Motor neuron (in vitro differentiated cells): Measurements from ENCODE around the gene PTPRN. TPM values are rescaled to one million over a fixed set of nuclear protein-coding genes. Genes with fewer than 3 reads are reported as not detected.
"Not testable (repeated sequence)": the region's sequence is repeated elsewhere in the genome, so short reads cannot be mapped to it uniquely, and the experiment has no call there.

Experiments
- ATAC-seq, 8 experiments: fragments of 200-7000 bp; cut with Tn5 transposase; replicated peaks in 6 of 8; 2 replicates each; pipeline ENCODE4 v1.8.0; 2021; ENCODE audit warnings: mild to moderate bottlenecking in 8 of 8, moderate library complexity in 8 of 8
- H3K27ac ChIP-seq, 2 donors: fragments of 250-450 bp; sonication (Bioruptor Pico); 2 replicates each; pipeline ENCODE4 v1.9.0; 2021; ENCODE audit warnings: antibody characterized with exemption in 2 of 2, mild to moderate bottlenecking in 2 of 2, moderate library complexity in 1 of 2
- H3K4me1 ChIP-seq, 2 donors: fragments of 250-450 bp; sonication (Bioruptor Pico); replicated peaks in 1 of 2; 2 replicates each; pipeline ENCODE4 v1.6.1; 2021; ENCODE audit warnings: antibody characterized with exemption in 2 of 2, mild to moderate bottlenecking in 2 of 2, moderate library complexity in 1 of 2
- H3K4me3 ChIP-seq, 5 donors: fragments of 250-450 bp; sonication (Bioruptor Pico); 2 replicates each; pipeline ENCODE4 v1.9.0; 2021; ENCODE audit warnings: antibody characterized with exemption in 5 of 5, mild to moderate bottlenecking in 5 of 5, moderate library complexity in 4 of 5
- WGBS, 10 experiments: fragments of 450-650 bp; shearing (Covaris generic); methylation state at CpG; one replicate each; pipeline ENCODE4 v1.0.0; 2022; 5-methylcytosine and 5-hydroxymethylcytosine counted together
- in situ Hi-C, 9 experiments: fragments of 400-800 bp; cut with MboI; loops; one replicate each; pipeline ENCODE4 v1.15.0; 2021; ENCODE audit warnings: low sequenced_read_pairs in 9 of 9, low pct_unique_long_range_greater_than_20kb in 2 of 9; ENCODE audit not compliant: unreplicated experiment in 9 of 9
- total RNA-seq, 8 experiments: library from RNA; unstranded; fragments of 300-600 nt; gene quantifications; 2 replicates each; pipeline versions ENCODE4 v1.2.3 to v1.2.4, GENCODE V29; 2022

PTPRN gene
- total RNA-seq, 8 experiments from 2014 or later: 0.92 to 159 (median 15.3) TPM

DNA sequence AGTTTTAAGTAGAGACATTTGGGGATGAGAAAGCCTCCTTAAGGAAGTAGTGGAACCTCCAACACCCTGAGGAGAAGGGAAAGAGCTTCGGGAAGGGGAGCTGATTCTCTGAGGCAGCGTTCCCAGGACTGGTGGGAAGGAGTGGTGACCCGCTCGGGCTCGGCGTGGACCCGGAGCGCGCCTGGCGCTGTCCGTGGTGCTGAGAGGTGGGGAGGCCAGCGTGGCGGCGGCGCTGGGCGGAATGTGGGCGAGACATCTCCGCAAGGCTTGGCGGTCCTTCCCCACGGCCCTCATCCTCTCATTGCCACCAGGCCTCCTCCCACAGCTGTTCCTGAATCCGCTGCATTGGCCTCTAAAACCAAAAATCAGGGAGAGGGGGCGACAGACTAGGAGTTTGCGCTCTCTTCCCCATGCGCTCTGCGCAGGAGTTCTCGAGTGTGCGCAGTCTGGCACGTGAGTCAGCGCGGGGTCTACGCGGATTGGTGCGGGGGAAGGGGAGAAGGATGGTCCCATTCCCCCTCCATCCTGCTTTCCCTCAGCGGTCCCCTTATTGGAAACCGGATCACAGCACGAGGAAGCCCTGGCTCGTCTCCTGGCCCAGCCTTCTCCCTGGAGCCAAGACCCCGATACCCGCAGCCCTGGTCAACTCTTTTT is 22.5 kb upstream of the PTPRN start:
- Histone ChIP-seq H3K4me3 (peak overlapping the region in 2 of 5 donors; percentile 10 to 18), H3K4me1 (peaks cover 0 to 4% of the 10 kb centered on the region in 2 donors), H3K27ac (no peak overlapping the region)
- in situ Hi-C loops: no loop called here
- peak; percentile 29 to 94 (median 54) for ATAC-seq
- WGBS, 10 experiments: 0 to 80% (median 13%) methylated on average over 1 to 22 of the region's 39 CpGs; no CpG with 5 or more reads in 3 of the 10 experiments

DNA sequence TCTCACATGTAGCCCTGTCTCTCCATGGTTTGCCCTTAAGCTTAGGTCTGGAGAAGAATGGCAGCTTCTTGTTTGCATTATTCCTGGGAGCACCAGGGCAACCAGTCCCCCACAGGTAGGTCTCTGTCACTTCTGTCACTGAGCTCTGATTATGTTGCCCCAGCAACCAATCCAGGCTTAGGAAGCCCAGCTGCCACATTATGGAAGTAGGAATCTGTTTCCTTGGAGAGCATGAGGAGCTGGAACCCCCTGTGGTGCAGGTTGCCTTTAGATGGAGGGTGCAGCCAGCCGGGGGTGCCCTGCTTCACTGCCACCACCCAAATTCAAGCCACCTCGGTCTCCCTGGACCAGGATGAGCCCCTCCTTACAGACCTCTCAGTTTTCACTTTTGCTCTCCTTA is 18.5 kb upstream of the PTPRN start:
- 17 to 40% methylated on average over 1 of the region's 2 CpGs; no CpG with 5 or more reads in 8 of the 10 experiments for WGBS, 10 experiments

DNA sequence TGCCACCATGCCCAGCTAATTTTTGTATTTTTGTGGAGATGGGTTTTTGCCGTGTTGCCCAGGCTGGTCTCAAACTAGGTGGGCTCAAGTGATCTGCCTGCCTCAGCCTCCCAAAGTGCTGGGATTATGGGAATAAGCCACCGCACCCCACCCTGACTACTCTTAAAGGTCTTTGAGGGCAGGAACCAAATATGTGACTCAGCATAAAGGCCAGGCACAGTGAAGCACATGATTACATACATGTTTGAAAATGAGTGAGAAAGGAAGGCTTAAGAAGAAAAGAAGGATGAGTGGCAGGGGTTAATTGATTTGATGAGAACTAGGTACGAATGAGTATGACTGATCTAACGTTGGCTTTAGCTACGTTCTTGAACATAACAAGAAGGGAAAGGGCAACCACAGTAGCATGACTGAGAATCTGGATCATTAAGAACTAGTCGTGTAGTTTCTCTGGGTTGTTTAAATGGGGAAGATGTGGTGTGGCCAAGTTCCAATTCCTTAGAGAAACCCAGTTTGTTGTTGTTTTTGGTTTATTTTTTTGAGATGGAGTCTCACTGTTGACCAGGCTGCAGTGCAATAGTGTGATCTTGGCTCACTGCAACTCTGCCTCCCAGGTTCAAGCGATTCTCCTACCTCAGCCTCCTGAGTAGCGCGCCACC is 16.6 kb upstream of the PTPRN start:
- ATAC-seq: no peak
- no peaks in the 10 kb centered on the region for H3K4me1 ChIP-seq
- in situ Hi-C loops: no loop called here
- no peak overlapping the region for H3K4me3 ChIP-seq
- WGBS, 10 experiments: 20 to 83% (median 62%) methylated on average over 2 to 8 of the region's 9 CpGs
- no peak overlapping the region for H3K27ac ChIP-seq

More for the DNA sequence above, 18.5 kb upstream of the PTPRN start:
- ATAC-seq: peak in 1 of 8 experiments; percentile 46
- Histone ChIP-seq H3K4me3 (no peak overlapping the region), H3K4me1 (no peaks in the 10 kb centered on the region), H3K27ac (no peak overlapping the region)
- in situ Hi-C loops: no loop called here

GRCh38 chr2:219325136-219325535 is 15.9 kb upstream of the PTPRN start:
- Histone ChIP-seq H3K4me1 (no peaks in the 10 kb centered on the region), H3K4me3 (no peak overlapping the region), H3K27ac (no peak overlapping the region)
- no peak for ATAC-seq
- 14 to 100% (median 79%) methylated on average over 1 to 3 of the region's 4 CpGs; no CpG with 5 or more reads in 3 of the 10 experiments for WGBS, 10 experiments
- in situ Hi-C loops: no loop called here

DNA sequence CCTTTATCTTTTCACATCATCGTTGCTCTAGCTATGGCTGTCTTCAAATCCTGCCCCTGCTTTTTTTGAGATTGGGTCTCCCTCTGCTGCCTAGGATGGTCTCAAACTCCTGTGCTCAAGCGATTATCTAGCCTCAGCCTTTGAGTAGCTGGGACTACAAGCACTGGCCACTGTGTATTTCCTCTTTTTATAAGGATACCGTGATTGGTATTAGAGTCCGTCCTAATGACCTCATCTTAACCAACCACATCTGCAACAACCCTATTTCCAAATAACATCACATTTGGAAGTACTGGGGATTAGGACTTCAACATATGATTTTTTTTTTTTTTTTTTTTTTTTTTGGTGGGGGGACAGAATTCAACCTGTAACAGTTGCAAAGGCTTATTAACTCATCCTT is 14.2 kb upstream of the PTPRN start:
- in situ Hi-C loops: no loop called here
- Histone ChIP-seq H3K4me3 (no peak overlapping the region), H3K27ac (no peak overlapping the region), H3K4me1 (no peaks in the 10 kb centered on the region)
- 0 to 63% (median 26%) methylated on average over 1 to 4 of the region's 4 CpGs; no CpG with 5 or more reads in 2 of the 10 experiments for WGBS, 10 experiments
- no peak for ATAC-seq

DNA sequence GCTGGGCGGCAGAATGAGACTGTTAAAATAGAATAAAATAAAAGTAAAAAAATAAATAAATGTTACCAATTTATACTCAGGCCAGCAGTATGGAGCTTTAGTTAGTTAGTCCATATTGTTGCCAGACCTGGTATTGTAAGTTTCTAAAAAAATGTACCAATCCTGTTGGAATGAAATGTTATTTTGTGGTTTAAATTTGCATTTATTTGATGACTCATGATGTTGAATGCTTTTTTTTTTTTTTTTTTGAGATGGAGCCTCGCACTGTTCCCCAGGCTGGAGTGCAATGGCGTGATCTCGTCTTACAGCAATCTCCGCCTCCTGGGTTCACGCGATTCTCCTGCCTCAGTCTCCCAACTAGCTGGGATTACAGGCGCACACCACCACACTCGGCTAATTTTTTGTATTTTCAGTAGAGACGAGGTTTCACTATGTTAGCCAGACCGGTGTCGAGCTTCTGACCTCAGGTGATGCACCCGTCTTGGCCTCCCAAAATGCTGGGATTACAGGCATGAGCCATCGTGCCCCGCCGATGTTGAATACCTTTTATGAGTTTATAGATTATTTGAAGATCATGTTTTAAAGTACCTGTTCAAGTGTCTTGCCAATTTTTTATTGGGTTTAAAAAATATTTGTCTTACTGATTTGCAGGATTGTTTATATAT is 5.7 kb upstream of the PTPRN start:
- Histone ChIP-seq H3K27ac (no peak overlapping the region), H3K4me3 (no peak overlapping the region), H3K4me1 (no peaks in the 10 kb centered on the region)
- in situ Hi-C loops: no loop called here
- WGBS, 10 experiments: 53 to 94% (median 82%) methylated on average over 1 to 13 of the region's 16 CpGs
- peak in 2 of 8 experiments; percentile 43 to 63 for ATAC-seq

GRCh38 chr2:219312683-219313263 is 3.6 kb upstream of the PTPRN start:
- 81 to 93% (median 83%) methylated on average over 3 to 17 of the region's 49 CpGs; no CpG with 5 or more reads in 6 of the 10 experiments for WGBS, 10 experiments
- ATAC-seq, H3K4me1 ChIP-seq, H3K27ac ChIP-seq, H3K4me3 ChIP-seq, in situ Hi-C loops: not testable (repeated sequence)

- 0 to 5% methylated on average over 2 to 4 of the region's 45 CpGs; no CpG with 5 or more reads in 8 of the 10 experiments for WGBS, 10 experiments
- peak overlapping the region; percentile 44 to 66 (median 57) for H3K4me3 ChIP-seq
- in situ Hi-C loops: no loop called here
- ATAC-seq: peak; percentile 74 to 100 (median 80)
- peak overlapping the region; percentile 47 to 56 for H3K27ac ChIP-seq
- H3K4me1 ChIP-seq: no peaks in the 10 kb centered on the region
Measured at GRCh38 chr2:219308142-219309101, 779 bp downstream of the PTPRN start.

- H3K4me3 ChIP-seq: no peak overlapping the region
- in situ Hi-C loops: no loop called here
- ATAC-seq: no peak
- 14 to 86% (median 80%) methylated on average over 1 of the region's 1 CpG; no CpG with 5 or more reads in 5 of the 10 experiments for WGBS, 10 experiments
- H3K27ac ChIP-seq: no peak overlapping the region
- no peaks in the 10 kb centered on the region for H3K4me1 ChIP-seq
Measured at GRCh38 chr2:219306047-219306446, 3.2 kb downstream of the PTPRN start.

- Histone ChIP-seq H3K4me1 (peaks cover 0 to 7% of the 10 kb centered on the region in 2 donors), H3K27ac (no peak overlapping the region), H3K4me3 (no peak overlapping the region)
- no peak for ATAC-seq
- in situ Hi-C loops: no loop called here
- 20 to 64% (median 39%) methylated on average over 1 to 2 of the region's 2 CpGs for WGBS, 10 experiments
Measured at GRCh38 chr2:219304223-219304622, 5.0 kb downstream of the PTPRN start.

DNA sequence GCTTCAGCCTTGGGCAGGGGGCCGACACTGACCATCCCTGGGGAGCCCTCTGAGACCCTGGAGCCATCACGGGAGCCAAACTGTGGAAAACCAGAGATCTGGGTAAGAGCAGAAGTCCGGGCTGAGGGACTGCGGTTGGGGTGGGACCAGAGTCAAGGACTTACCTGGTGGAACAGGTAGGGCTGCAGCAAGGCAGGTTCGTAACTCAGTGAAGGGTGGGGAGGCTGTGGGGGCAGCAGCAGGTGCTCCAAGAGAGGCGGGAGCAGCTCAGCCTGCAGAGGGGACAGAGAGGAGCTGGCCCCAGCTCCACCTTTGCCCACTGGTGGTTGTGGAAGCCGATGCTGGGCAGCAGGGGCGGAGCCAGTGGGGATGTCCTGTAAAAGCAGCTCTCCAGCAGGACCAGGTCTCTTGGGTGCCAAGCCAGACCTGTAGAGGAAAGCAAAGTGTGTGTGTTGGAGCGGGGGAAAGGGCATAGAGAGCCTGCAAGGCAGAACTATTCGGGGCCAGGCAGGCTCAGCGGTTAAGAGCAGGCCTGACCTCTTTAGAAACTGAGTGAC is 6.7 kb downstream of the PTPRN start:
- 0 to 100% (median 61%) methylated on average over 1 to 2 of the region's 11 CpGs; no CpG with 5 or more reads in 4 of the 10 experiments for WGBS, 10 experiments
- ATAC-seq: no peak
- H3K27ac ChIP-seq: no peak overlapping the region
- no peak overlapping the region for H3K4me3 ChIP-seq
- in situ Hi-C loops: no loop called here
- peaks cover 0 to 12% of the 10 kb centered on the region in 2 donors for H3K4me1 ChIP-seq

DNA sequence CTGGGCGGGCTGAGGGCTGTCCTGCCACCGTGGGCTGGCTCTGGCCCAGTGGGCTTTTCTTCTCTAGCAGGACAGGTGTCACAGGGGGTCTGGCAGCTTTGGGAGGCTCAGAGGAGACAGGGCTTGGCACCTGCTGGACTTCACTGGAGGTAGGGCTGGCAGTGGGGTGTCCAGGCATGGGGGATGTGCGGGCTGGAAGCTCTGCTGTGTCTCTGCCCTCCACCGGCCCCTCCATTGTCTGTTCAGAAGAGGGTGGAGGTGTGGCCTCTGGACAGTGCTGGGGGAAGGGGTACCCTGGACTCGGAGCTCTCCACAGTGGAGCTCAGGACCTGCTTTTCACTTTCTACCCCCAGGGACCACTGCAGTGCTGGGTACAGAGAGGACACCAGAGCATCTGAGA is 9.2 kb downstream of the PTPRN start:
- 29 to 90% (median 60%) methylated on average over 1 to 4 of the region's 5 CpGs; no CpG with 5 or more reads in 7 of the 10 experiments for WGBS, 10 experiments
- no peak overlapping the region for H3K27ac ChIP-seq
- no peak overlapping the region for H3K4me3 ChIP-seq
- H3K4me1 ChIP-seq: peaks cover 2 to 14% of the 10 kb centered on the region in 2 donors
- in situ Hi-C loops: no loop called here
- ATAC-seq: peak in 2 of 8 experiments; percentile 26 to 29
